Measurements from ENCODE around the gene TOR1B.

DNA sequence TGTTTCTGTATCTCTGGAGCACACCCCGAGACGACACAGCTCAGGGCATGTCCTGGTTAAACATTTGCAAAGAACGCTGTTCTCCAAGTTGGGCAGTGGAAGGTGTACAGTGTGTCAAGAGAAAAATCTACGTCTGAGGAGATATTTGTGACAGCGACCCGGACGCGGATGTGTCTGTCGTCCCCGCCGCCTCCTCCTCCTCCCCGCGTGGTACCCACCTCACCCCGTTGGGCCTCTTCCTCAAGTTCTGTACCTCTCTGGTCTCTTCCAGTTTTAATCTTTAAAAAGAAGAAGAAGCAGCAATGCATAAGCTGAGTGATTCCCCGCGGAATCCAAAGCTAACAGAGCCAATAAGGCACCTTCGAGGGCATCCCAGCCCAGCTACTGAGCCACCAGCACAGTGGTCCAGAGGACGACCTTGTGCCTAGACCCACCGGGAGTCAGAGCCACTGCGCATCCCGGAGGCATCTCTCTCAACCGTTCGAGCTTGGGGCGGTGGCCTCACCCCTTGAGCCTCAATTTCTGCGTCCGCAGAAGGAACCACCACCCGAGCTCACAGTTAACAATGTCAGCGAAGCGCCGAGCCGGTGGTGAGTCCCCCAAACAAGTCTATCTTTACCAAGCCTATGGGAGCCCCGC, 31.6 kb downstream of the TOR1B start:
- TF ChIP-seq, protein P1, sequence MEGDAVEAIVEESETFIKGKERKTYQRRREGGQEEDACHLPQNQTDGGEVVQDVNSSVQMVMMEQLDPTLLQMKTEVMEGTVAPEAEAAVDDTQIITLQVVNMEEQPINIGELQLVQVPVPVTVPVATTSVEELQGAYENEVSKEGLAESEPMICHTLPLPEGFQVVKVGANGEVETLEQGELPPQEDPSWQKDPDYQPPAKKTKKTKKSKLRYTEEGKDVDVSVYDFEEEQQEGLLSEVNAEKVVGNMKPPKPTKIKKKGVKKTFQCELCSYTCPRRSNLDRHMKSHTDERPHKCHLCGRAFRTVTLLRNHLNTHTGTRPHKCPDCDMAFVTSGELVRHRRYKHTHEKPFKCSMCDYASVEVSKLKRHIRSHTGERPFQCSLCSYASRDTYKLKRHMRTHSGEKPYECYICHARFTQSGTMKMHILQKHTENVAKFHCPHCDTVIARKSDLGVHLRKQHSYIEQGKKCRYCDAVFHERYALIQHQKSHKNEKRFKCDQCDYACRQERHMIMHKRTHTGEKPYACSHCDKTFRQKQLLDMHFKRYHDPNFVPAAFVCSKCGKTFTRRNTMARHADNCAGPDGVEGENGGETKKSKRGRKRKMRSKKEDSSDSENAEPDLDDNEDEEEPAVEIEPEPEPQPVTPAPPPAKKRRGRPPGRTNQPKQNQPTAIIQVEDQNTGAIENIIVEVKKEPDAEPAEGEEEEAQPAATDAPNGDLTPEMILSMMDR (IDR thresholded peaks at IDR 0.05; ENCODE audit: low read depth, low read length), result no peak
- no peak for TF ChIP-seq POLR2A (IDR thresholded peaks at IDR 0.05; ENCODE audit: extremely low read depth, insufficient read length)

Measured in NB4 (cell line).